Nephron progenitor cell (in vitro differentiated cells): ENCODE data around the gene EIF3K.

ENCODE experiments used
- DNase-seq: peaks from one replicate; pipeline ENCODE4 v3.0.0; 2021
- H3K27ac Mint-ChIP-seq: 2 replicates; pipeline ENCODE4 v1.8.0; 2021; ENCODE audit warnings: mild to moderate bottlenecking, moderate library complexity, mixed read lengths
- H3K27me3 Mint-ChIP-seq: 2 replicates; pipeline ENCODE4 v1.8.0; 2021; ENCODE audit warnings: mild to moderate bottlenecking, low read depth, mixed read lengths; ENCODE audit not compliant: poor library complexity
- H3K36me3 Mint-ChIP-seq: 2 replicates; pipeline ENCODE4 v1.8.0; 2021; ENCODE audit warnings: low read depth, mixed read lengths
- H3K4me1 Mint-ChIP-seq: 2 replicates; pipeline ENCODE4 v1.8.0; 2021; ENCODE audit warnings: mixed read lengths
- H3K4me3 Mint-ChIP-seq: 2 replicates; pipeline ENCODE4 v1.8.0; 2021; ENCODE audit warnings: mild to moderate bottlenecking, moderate library complexity, mixed read lengths
- H3K9me3 Mint-ChIP-seq: 2 replicates; pipeline ENCODE4 v1.8.0; 2021; ENCODE audit warnings: mild to moderate bottlenecking, moderate library complexity, mixed read lengths
- TF ChIP-seq, protein P1 (sequence below): fragments of 200-600 bp; sonication (generic); IDR thresholded peaks from 2 replicates; pipeline ENCODE4 v1.5.0; 2021; ENCODE audit warnings: antibody characterized with exemption

Gene EIF3K

DNA sequence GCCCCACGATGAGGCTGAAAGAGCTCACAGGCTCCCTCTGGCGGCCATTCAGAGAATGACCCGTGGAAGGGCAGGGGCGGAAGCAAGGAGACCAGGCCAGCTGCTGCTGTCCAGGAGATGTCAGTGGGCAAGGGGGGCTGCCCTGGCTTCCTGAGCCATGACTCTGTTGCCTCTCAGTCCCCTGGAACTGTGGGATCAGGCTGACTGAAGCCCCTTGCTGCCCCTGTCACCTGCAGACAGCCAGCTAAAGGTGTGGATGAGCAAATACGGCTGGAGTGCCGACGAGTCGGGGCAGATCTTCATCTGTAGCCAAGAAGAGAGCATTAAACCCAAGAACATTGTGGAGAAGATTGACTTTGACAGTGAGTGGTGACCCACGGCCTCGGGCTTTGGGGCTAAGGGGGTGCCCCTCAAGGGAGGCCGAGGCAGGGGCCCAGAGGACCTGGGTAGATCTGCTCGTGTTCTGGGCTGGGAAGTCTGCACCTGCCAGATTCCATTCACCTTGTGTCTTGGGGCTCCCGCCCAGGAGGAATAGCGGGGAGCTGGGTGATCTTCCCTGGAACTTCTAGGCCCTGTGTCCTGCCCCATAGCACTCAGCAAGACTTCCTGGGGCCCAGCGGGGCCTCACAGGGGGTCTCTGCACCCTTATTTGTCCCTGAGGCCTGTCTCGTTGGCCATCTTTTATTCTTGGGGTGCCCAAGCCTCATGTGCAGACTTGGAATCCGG is 15.9 kb downstream of the EIF3K start:
- Mint-ChIP-seq H3K4me1 (peaks cover 38% of the 10 kb centered on the region), H3K9me3 (no peaks in the 10 kb centered on the region), H3K27me3 (no peaks in the 10 kb centered on the region), H3K36me3 (peaks cover 42% of the 10 kb centered on the region), H3K4me3 (no peak overlapping the region), H3K27ac (peak overlapping the region; percentile 93)
- DNase-seq: peak; percentile 86
- TF ChIP-seq, protein P1, sequence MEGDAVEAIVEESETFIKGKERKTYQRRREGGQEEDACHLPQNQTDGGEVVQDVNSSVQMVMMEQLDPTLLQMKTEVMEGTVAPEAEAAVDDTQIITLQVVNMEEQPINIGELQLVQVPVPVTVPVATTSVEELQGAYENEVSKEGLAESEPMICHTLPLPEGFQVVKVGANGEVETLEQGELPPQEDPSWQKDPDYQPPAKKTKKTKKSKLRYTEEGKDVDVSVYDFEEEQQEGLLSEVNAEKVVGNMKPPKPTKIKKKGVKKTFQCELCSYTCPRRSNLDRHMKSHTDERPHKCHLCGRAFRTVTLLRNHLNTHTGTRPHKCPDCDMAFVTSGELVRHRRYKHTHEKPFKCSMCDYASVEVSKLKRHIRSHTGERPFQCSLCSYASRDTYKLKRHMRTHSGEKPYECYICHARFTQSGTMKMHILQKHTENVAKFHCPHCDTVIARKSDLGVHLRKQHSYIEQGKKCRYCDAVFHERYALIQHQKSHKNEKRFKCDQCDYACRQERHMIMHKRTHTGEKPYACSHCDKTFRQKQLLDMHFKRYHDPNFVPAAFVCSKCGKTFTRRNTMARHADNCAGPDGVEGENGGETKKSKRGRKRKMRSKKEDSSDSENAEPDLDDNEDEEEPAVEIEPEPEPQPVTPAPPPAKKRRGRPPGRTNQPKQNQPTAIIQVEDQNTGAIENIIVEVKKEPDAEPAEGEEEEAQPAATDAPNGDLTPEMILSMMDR: peak; percentile 98

DNA sequence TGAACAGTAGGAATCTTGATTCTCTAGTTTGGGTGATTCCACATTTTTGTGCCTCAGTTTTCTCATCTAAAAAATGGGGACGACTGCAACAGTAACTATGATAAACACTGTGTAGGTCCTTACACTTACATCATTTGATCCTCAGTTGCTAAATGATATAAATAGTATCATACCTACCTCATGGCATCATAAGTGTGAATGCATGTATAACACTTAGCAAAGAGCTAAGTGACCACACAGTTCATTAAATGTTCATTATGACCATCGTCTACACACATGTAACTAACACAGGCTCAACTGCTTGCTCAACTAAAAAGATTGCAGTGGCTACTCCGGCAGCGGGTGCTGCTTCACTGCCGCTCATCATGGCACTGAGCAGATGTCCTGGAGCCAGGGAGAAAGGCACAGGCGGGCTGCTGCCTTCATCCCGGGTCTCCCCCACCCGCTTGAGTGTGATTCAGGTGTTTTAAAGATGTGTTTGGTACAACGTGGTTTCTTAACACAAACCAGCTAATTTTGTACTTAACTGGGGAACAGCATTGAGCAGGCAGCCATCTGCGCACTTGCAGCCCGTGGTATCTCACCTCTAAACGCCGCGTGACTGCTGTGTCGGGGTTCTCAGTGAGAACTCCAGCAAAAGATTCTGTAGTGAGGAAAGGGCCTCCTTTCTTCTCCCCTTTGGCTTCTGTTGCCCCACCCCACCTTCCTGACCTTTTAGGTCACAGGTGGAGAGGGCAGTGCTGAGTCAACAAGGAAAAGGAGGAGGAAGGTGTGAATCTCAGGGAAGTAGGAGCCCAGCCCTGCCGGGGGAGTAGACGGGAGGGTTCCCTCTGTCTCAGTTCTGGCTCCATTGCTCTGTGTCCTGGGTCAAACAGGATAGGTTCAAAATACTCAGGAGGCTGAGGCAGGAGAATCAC is 16.8 kb downstream of the EIF3K start:
- H3K4me3 Mint-ChIP-seq: no peak overlapping the region
- H3K36me3 Mint-ChIP-seq: peaks cover 40% of the 10 kb centered on the region
- H3K4me1 Mint-ChIP-seq: peaks cover 38% of the 10 kb centered on the region
- H3K27me3 Mint-ChIP-seq: no peaks in the 10 kb centered on the region
- TF ChIP-seq, protein P1: no peak
- peak overlapping the region; percentile 92 for H3K27ac Mint-ChIP-seq
- DNase-seq: no peak
- no peaks in the 10 kb centered on the region for H3K9me3 Mint-ChIP-seq

DNA sequence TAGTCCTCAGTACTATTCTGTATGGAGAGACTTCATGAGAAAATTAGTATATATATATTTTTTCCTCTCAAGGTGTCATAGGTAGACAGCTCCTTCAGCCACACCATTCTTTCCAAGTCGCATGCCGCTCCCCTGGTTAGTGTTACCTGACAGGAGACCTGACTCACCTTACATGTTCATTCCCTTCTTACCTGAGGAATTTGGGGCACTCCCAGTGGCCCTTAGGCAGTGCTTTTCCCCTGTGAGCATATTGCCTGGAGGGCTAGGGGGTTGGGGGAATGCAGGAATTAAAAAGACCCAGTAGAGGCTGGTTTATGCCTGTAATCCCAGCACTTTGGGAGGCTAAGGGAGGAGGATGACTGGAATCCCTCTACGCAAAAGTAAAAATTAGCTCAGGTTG is 19.5 kb downstream of the EIF3K start:
- Mint-ChIP-seq H3K36me3 (peaks cover 14% of the 10 kb centered on the region), H3K27ac (peak overlapping the region; percentile 22), H3K4me3 (no peak overlapping the region), H3K27me3 (no peaks in the 10 kb centered on the region), H3K4me1 (peaks cover 35% of the 10 kb centered on the region), H3K9me3 (no peaks in the 10 kb centered on the region)
- DNase-seq: no peak
- TF ChIP-seq, protein P1: no peak

- DNase-seq: no peak
- TF ChIP-seq, protein P1: no peak
- Mint-ChIP-seq H3K9me3 (no peaks in the 10 kb centered on the region), H3K4me1 (peaks cover 32% of the 10 kb centered on the region), H3K36me3 (peaks cover 9% of the 10 kb centered on the region), H3K27me3 (no peaks in the 10 kb centered on the region), H3K4me3 (no peak overlapping the region), H3K27ac (no peak overlapping the region)
Measured at GRCh38 chr19:38639679-38640078, 20.7 kb downstream of the EIF3K start.

DNA sequence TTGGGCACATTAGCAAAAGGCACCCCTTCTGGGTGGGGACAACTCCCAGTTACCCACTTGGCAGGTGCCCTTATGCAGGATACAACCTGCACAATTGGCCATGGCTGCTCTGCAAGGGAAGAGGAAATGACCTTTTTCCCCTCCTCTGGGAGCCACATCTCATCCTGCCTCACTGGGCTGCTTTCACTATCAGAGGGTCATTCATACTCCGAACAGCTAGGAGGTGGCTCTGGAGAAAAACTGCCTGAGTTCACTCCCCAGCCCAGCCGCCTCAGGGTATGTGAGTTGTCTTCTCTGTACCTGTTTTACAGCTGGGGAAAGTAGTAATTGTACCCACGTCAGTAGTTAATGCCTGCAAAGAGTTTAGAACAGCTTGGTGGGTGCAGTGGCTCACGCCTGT is 21.4 kb downstream of the EIF3K start:
- peak overlapping the region; percentile 48 for H3K27ac Mint-ChIP-seq
- TF ChIP-seq, protein P1: no peak
- no peaks in the 10 kb centered on the region for H3K9me3 Mint-ChIP-seq
- no peaks in the 10 kb centered on the region for H3K27me3 Mint-ChIP-seq
- peaks cover 33% of the 10 kb centered on the region for H3K4me1 Mint-ChIP-seq
- H3K36me3 Mint-ChIP-seq: peaks cover 6% of the 10 kb centered on the region
- no peak for DNase-seq
- no peak overlapping the region for H3K4me3 Mint-ChIP-seq
